Osteoblast (primary cell): Measurements from ENCODE around the gene BTRC. TPM values are rescaled to one million over a fixed set of nuclear protein-coding genes. Genes with fewer than 3 reads are reported as not detected.

Experiments used
- DNase-seq: peaks from one replicate; pipeline ENCODE4 v3.0.0; 2011; ENCODE audit warnings: low spot score, mixed read lengths; ENCODE audit not compliant: insufficient read length; ENCODE audit errors: missing footprints
- H2AFZ ChIP-seq: 2 replicates; pipeline ENCODE4 v1.6.0; 2011; ENCODE audit warnings: mild to moderate bottlenecking, low read length
- H3K27ac ChIP-seq: 2 replicates; pipeline ENCODE4 v1.5.1; 2011; ENCODE audit warnings: mild to moderate bottlenecking, low read depth, low read length, moderate library complexity
- H3K27me3 ChIP-seq: 2 replicates; pipeline ENCODE4 v1.6.0; 2012; ENCODE audit warnings: mild to moderate bottlenecking, control low read depth, inconsistent platforms, low read length, moderate library complexity; ENCODE audit not compliant: insufficient read depth
- H3K36me3 ChIP-seq: 2 replicates; pipeline ENCODE4 v1.5.1; 2011; ENCODE audit warnings: mild to moderate bottlenecking, low read length, control low read depth, moderate library complexity; ENCODE audit not compliant: insufficient read depth
- H3K4me1 ChIP-seq: 2 replicates; pipeline ENCODE4 v1.5.1; 2011; ENCODE audit warnings: mild to moderate bottlenecking, low read length, control low read depth, moderate library complexity; ENCODE audit not compliant: insufficient read depth
- H3K4me2 ChIP-seq: 2 replicates; pipeline ENCODE4 v1.6.0; 2011; ENCODE audit warnings: mild to moderate bottlenecking, low read length; ENCODE audit not compliant: insufficient read depth
- H3K4me3 ChIP-seq: fragments of 200-600 bp; sonication (generic); 3 replicates; pipeline ENCODE4 v1.5.1; 2012; ENCODE audit warnings: mild to moderate bottlenecking, low read length, inconsistent platforms; ENCODE audit not compliant: insufficient read depth
- H3K79me2 ChIP-seq: 2 replicates; pipeline ENCODE4 v1.6.0; 2012; ENCODE audit warnings: mild to moderate bottlenecking, low read length, control low read depth, inconsistent platforms; ENCODE audit not compliant: insufficient read depth
- H3K9me3 ChIP-seq: 2 replicates; pipeline ENCODE4 v1.5.1; 2011; ENCODE audit warnings: low read depth, low read length, control low read depth
- H4K20me1 ChIP-seq: 2 replicates; pipeline ENCODE4 v1.6.0; 2012; ENCODE audit warnings: mild to moderate bottlenecking, low read length, control low read depth; ENCODE audit not compliant: insufficient read depth
- total RNA-seq: library from RNA; depleted of rRNA; stranded (reverse); fragments of >200 nt; gene quantifications from 2 replicates; pipeline ENCODE4 v1.2.3, GENCODE V29; 2012
- TF ChIP-seq, protein P1 (sequence below): IDR thresholded peaks from 2 replicates; pipeline ENCODE4 v1.5.1; 2011; ENCODE audit warnings: mild to moderate bottlenecking, low read depth, low read length, moderate library complexity; ENCODE audit errors: extremely low read depth

Gene BTRC
- total RNA-seq, 1 donor, result 11.2 TPM

DNA sequence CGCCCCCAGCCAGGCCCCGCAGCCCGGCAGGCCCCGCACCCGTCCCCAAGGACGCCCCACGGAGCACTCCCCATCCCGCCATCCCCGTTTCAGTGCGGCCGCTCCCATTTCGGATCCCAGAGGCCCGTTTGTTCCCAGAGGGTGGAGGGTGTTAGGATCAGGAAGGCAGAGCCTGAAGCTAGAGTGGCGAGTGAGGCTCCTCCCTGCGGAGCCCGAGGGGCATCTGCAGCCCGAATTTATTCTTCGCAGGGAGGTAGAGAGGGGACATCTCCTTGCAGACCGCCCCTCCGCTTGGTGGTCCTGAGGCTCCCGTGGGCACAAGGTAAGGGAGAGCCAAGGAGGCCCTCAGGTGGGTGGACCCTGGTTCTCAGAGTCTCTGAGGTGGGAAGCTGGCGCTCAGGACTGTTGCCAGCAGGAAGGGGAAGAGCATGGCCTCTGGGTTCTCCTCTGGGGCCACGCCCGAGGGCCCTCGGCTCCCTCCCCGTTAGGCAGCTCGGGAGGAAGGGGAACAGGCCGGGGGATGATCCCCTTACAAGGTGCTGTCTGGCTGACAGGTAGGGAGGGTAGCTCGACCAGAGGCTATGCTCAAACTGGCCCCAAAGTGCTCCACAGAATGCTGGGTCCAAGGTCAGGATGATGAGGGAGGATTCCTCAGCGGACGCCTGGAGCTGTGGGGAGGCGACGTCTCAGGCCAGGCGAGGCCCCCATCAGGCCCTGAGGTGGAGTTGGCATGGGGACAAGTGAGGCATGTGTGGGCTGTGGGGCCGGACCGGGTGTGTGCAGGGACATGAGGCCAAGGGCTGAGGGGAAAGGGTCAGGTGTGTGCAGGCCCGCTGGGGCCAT lies 216.7 kb downstream of the BTRC start:
- Histone ChIP-seq H3K27me3 (peaks cover 40% of the 10 kb centered on the region), H3K36me3 (no peaks in the 10 kb centered on the region), H4K20me1 (no peaks in the 10 kb centered on the region), H3K27ac (no peak overlapping the region), H2AFZ (peak overlapping the region; percentile 96), H3K9me3 (peaks cover 2% of the 10 kb centered on the region), H3K4me1 (peaks cover 9% of the 10 kb centered on the region), H3K4me3 (peak overlapping the region; percentile 76), H3K79me2 (no peaks in the 10 kb centered on the region), H3K4me2 (peak overlapping the region; percentile 93)
- TF ChIP-seq, protein P1, sequence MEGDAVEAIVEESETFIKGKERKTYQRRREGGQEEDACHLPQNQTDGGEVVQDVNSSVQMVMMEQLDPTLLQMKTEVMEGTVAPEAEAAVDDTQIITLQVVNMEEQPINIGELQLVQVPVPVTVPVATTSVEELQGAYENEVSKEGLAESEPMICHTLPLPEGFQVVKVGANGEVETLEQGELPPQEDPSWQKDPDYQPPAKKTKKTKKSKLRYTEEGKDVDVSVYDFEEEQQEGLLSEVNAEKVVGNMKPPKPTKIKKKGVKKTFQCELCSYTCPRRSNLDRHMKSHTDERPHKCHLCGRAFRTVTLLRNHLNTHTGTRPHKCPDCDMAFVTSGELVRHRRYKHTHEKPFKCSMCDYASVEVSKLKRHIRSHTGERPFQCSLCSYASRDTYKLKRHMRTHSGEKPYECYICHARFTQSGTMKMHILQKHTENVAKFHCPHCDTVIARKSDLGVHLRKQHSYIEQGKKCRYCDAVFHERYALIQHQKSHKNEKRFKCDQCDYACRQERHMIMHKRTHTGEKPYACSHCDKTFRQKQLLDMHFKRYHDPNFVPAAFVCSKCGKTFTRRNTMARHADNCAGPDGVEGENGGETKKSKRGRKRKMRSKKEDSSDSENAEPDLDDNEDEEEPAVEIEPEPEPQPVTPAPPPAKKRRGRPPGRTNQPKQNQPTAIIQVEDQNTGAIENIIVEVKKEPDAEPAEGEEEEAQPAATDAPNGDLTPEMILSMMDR, result no peak
- DNase-seq, result peak; percentile 93

DNA sequence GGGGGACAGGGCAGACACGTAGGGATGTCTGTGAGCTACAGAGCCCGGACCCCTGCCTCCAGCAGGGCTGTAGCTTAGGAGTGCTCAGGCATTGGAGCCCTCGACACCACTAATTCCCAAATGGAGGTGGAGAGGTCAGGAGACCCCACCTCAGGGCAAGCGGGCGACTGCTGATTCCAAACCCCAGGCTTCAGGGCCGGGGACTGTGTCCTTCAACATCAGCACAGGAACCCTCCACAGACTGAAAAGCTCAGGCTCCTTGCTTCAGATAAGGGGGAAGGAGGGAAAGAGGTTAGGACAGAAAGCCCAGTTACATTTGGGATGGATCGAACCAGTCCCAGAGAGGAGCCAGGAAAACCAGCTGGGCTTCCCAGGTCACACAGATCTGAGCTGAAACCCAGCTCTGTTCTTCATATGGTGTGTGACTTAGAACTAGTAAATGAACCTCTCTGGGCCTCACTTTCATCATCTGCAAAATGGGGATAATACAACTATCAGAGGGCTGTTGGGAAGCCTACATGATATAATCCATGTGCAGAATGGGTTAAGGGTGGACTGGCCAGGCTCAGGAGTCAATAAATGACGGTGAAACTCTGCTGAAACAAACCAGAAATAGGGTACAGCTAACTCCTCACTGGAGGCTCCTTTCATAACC lies 217.4 kb downstream of the BTRC start:
- Histone ChIP-seq H4K20me1 (no peaks in the 10 kb centered on the region), H3K4me2 (no peak overlapping the region), H3K36me3 (no peaks in the 10 kb centered on the region), H3K9me3 (peaks cover 2% of the 10 kb centered on the region), H3K27ac (no peak overlapping the region), H3K27me3 (peaks cover 32% of the 10 kb centered on the region), H3K4me1 (peaks cover 9% of the 10 kb centered on the region), H3K79me2 (no peaks in the 10 kb centered on the region), H2AFZ (no peak overlapping the region), H3K4me3 (no peak overlapping the region)
- TF ChIP-seq, protein P1, result no peak
- no peak for DNase-seq

GRCh38 chr10:101572126-101572525 lies 218.2 kb downstream of the BTRC start:
- no peak overlapping the region for H3K4me2 ChIP-seq
- H3K79me2 ChIP-seq, result no peaks in the 10 kb centered on the region
- H3K36me3 ChIP-seq, result no peaks in the 10 kb centered on the region
- H3K27me3 ChIP-seq, result peaks cover 25% of the 10 kb centered on the region
- TF ChIP-seq, protein P1, result no peak
- H3K4me1 ChIP-seq, result peaks cover 9% of the 10 kb centered on the region
- no peak overlapping the region for H3K27ac ChIP-seq
- no peak for DNase-seq
- no peak overlapping the region for H3K4me3 ChIP-seq
- no peaks in the 10 kb centered on the region for H4K20me1 ChIP-seq
- no peak overlapping the region for H2AFZ ChIP-seq
- H3K9me3 ChIP-seq, result peaks cover 2% of the 10 kb centered on the region

- Histone ChIP-seq H2AFZ (no peak overlapping the region), H3K4me2 (no peak overlapping the region), H3K36me3 (no peaks in the 10 kb centered on the region), H3K4me3 (no peak overlapping the region), H3K4me1 (peaks cover 9% of the 10 kb centered on the region), H3K79me2 (no peaks in the 10 kb centered on the region), H3K9me3 (peaks cover 2% of the 10 kb centered on the region), H4K20me1 (no peaks in the 10 kb centered on the region), H3K27me3 (peaks cover 19% of the 10 kb centered on the region), H3K27ac (no peak overlapping the region)
- no peak for DNase-seq
- TF ChIP-seq, protein P1, result no peak
Observed at GRCh38 chr10:101572785-101573184, 218.8 kb downstream of the BTRC start.
